ENCODE results near the gene MED31. TPM values are rescaled to one million over a fixed set of nuclear protein-coding genes. Genes with fewer than 3 reads are reported as not detected.

MED31 gene
- total and polyA plus RNA-seq, 2 donors (not counting 3 experiments of a cell fraction or from before 2014, with no cell fraction given): 13.7 to 29.4 TPM

DNA sequence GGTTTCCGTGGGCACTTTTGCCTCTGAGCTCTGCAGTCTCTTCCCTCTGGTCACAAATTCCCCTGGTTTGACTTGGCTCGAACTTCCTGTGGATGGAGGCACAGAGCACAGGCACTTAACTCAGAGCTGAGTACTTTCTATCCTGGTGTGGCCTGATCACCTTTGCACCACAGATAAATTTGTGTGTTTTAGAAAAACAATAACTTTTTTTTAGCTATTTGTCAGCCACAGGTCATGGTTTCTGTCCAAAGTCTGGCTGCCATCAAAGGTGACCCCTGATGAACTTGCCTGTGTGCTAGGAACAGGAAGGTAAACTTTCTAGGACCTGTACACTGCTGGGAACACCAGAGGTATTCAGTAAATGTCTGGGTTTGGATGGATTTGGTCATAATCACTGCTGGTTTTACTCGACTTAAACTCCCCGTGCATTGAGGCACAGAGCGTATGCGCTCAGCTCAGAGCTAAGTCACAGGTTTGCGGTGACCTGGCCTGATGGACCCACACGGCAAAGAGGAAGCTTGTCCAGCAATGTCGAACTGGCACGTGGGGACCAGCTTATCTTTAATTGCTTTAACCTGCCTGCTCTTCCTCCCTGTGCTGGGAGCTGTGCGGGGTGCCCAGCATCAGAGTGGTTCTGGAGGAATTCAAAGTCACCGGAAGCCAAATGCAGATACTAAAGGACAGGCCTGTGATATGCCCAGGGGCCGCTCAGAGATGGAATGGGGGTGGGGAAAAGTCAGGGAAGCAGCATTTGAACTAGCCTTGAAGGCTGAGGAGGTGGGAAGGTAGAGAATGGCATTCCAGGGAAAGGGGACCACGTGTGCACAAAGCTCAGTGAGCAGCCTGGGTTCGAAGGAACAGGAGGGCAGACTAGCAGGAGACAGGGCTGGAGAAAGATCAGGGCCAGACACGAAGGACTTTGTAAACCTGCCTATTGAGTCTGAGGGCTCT, 48.9 kb upstream of the MED31 start:
- dilution Hi-C loops (cut with MboI; ENCODE audit: extremely low pct_ligation_motif_present, low sequenced_read_pairs) (no loop called here), intact Hi-C loops (cut with micrococcal nuclease) (loop anchor here (5.0 kb wide), 1 partner anchor 33 kb away; no protein-coding TSS in a partner anchor)
- FAIRE-seq (no peak), DNase-seq (ENCODE audit: low read depth, low spot score) (no peak)
- ChIA-PET POLR2A (no interaction called here), CTCF (interaction anchor here (1.0 to 2.9 kb wide), 6 partner anchors 11 to 151 kb away, joined by 3 to 19 read pairs (median 5); no protein-coding TSS in a partner anchor)
- no peak overlapping the region for H2AFZ ChIP-seq (ENCODE audit: low read depth, low read length)
- no TSS peak for BruUV-seq (replicated peaks)
- no peaks in the 10 kb centered on the region for H3K36me3 ChIP-seq (ENCODE audit: control insufficient read depth in 2 of 2, extremely low read depth in 1 of 2, insufficient read depth in 2 of 2, low read length in 2 of 2)
- no peak overlapping the region for H3K27ac ChIP-seq (ENCODE audit: insufficient read depth, low read depth, low read length)
- no peak overlapping the region for H3K9ac ChIP-seq (replicated peaks; ENCODE audit: extremely low read depth, insufficient read depth, low read length)
- no peaks in the 10 kb centered on the region for H4K20me1 ChIP-seq (replicated peaks; ENCODE audit: control insufficient read depth, extremely low read depth, insufficient read depth, low read length)
- no peaks in the 10 kb centered on the region for H3K79me2 ChIP-seq (ENCODE audit: control insufficient read depth, insufficient read depth, low read length)
- no peaks in the 10 kb centered on the region for H3K9me3 ChIP-seq (replicated peaks; ENCODE audit: control insufficient read depth, insufficient read depth, low read length)
- TF ChIP-seq MYC (IDR thresholded peaks at IDR 0.05; ENCODE audit: low read depth, low read length) (no peak), JUN (IDR thresholded peaks at IDR 0.05; ENCODE audit: borderline replicate concordance, insufficient read depth, insufficient read length, low read depth) (no peak), POLR2AphosphoS5 (IDR thresholded peaks at IDR 0.05; ENCODE audit: insufficient read depth, low read depth, low read length) (no peak), FOS (IDR thresholded peaks at IDR 0.05; ENCODE audit: borderline replicate concordance, insufficient read depth, low read length) (no peak), POLR2A (IDR thresholded peaks at IDR 0.05; ENCODE audit: low read depth, low read length) (no peak), EZH2 (IDR thresholded peaks at IDR 0.05; ENCODE audit: borderline replicate concordance, low read depth, low read length, severe bottlenecking) (no peak), GATA2 (IDR thresholded peaks at IDR 0.05; ENCODE audit: insufficient read depth, insufficient read length, low read depth, low read length) (no peak)
- TF ChIP-seq, protein P1, sequence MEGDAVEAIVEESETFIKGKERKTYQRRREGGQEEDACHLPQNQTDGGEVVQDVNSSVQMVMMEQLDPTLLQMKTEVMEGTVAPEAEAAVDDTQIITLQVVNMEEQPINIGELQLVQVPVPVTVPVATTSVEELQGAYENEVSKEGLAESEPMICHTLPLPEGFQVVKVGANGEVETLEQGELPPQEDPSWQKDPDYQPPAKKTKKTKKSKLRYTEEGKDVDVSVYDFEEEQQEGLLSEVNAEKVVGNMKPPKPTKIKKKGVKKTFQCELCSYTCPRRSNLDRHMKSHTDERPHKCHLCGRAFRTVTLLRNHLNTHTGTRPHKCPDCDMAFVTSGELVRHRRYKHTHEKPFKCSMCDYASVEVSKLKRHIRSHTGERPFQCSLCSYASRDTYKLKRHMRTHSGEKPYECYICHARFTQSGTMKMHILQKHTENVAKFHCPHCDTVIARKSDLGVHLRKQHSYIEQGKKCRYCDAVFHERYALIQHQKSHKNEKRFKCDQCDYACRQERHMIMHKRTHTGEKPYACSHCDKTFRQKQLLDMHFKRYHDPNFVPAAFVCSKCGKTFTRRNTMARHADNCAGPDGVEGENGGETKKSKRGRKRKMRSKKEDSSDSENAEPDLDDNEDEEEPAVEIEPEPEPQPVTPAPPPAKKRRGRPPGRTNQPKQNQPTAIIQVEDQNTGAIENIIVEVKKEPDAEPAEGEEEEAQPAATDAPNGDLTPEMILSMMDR (IDR thresholded peaks at IDR 0.05; ENCODE audit: extremely low read depth in 1 of 2, insufficient read depth in 1 of 2, low read depth in 1 of 2, low read length in 2 of 2): no peak
- TF ChIP-seq, protein P2, sequence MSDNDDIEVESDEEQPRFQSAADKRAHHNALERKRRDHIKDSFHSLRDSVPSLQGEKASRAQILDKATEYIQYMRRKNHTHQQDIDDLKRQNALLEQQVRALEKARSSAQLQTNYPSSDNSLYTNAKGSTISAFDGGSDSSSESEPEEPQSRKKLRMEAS (IDR thresholded peaks at IDR 0.05; ENCODE audit: insufficient read depth, insufficient read length): no peak
- H3K4me3 ChIP-seq (replicated peaks in 1 of 3; ENCODE audit: insufficient read depth in 1 of 3, low read depth in 1 of 3, low read length in 3 of 3): no peak overlapping the region
- H3K4me1 ChIP-seq (ENCODE audit: control insufficient read depth, extremely low read depth, insufficient read depth, low read length): no peaks in the 10 kb centered on the region
- H3K4me2 ChIP-seq (ENCODE audit: insufficient read depth, low read length): no peak overlapping the region
- H3K27me3 ChIP-seq (ENCODE audit: control insufficient read depth in 2 of 2, insufficient read depth in 2 of 2, low read length in 2 of 2): no peaks in the 10 kb centered on the region
- H3K9me1 ChIP-seq (replicated peaks; ENCODE audit: control insufficient read depth, extremely low read depth, insufficient read depth, low read length): no peaks in the 10 kb centered on the region

All from endothelial cell of umbilical vein (primary cell).